Stimulated activated CD4-positive, alpha-beta T cell treated with anti-CD3 and anti-CD28 coated beads, Interleukin-12 subunit alpha, Interleukin-12 subunit beta, amount 100 ng/mL, for 24 hours (primary cell): ENCODE data around the gene TPP2.

ENCODE experiments used
- DNase-seq, 2 experiments: peaks; one replicate each; pipeline ENCODE4 v3.0.0-alpha.2; 2020; ENCODE audit warnings: low read depth in 2 of 2

The TPP2 gene

GRCh38 chr13:102657630-102658029 is 60.8 kb downstream of the TPP2 start:
- no peak for DNase-seq

GRCh38 chr13:102658660-102659059 is 61.9 kb downstream of the TPP2 start:
- DNase-seq = no peak

- DNase-seq = no peak
Observed at GRCh38 chr13:102659168-102659713, 62.5 kb downstream of the TPP2 start.

- no peak for DNase-seq
Observed at GRCh38 chr13:102667023-102667422, 70.2 kb downstream of the TPP2 start.

- no peak for DNase-seq
Observed at GRCh38 chr13:102667911-102668310, 71.1 kb downstream of the TPP2 start.

GRCh38 chr13:102670130-102670529 is 73.3 kb downstream of the TPP2 start:
- DNase-seq = no peak

- DNase-seq = no peak
Observed at GRCh38 chr13:102675115-102675514, 78.3 kb downstream of the TPP2 start.

GRCh38 chr13:102677122-102677521 is 80.3 kb downstream of the TPP2 start:
- no peak for DNase-seq

GRCh38 chr13:102678339-102679107 is 81.7 kb downstream of the TPP2 start:
- DNase-seq = no peak

- no peak for DNase-seq
Observed at GRCh38 chr13:102679449-102680132, 82.8 kb downstream of the TPP2 start.

- no peak for DNase-seq
Observed at GRCh38 chr13:102680133-102680717, 83.4 kb downstream of the TPP2 start.

- no peak for DNase-seq
Observed at GRCh38 chr13:102680842-102681740, 84.3 kb downstream of the TPP2 start.

GRCh38 chr13:102682211-102682610 is 85.4 kb downstream of the TPP2 start:
- DNase-seq = no peak

- DNase-seq = no peak
Observed at GRCh38 chr13:102682727-102683126, 85.9 kb downstream of the TPP2 start.

GRCh38 chr13:102683637-102684036 is 86.9 kb downstream of the TPP2 start:
- no peak for DNase-seq

GRCh38 chr13:102686024-102686423 is 89.2 kb downstream of the TPP2 start:
- no peak for DNase-seq

GRCh38 chr13:102687520-102687919 is 90.7 kb downstream of the TPP2 start:
- no peak for DNase-seq

GRCh38 chr13:102688306-102688973 is 91.7 kb downstream of the TPP2 start:
- no peak for DNase-seq

- no peak for DNase-seq
Observed at GRCh38 chr13:102690883-102691282, 94.1 kb downstream of the TPP2 start.

- DNase-seq = no peak
Observed at GRCh38 chr13:102692491-102692826, 95.7 kb downstream of the TPP2 start.

- no peak for DNase-seq
Observed at GRCh38 chr13:102693250-102693649, 96.5 kb downstream of the TPP2 start.
